CD4-positive, alpha-beta T cell (primary cell): ENCODE data around the gene KCNA2. TPM values are rescaled to one million over a fixed set of nuclear protein-coding genes. Genes with fewer than 3 reads are reported as not detected.

Source experiments
- ATAC-seq: fragments of 200-7000 bp; cut with Tn5 transposase; one replicate; pipeline ENCODE4 v1.10.0; 2022; ENCODE audit warnings: mild to moderate bottlenecking; ENCODE audit not compliant: poor library complexity
- CTCF ChIA-PET: fragments of 350-600 bp; sonication (Branson Sonifier 250); formaldehyde crosslinking; loops from one replicate; lab custom pipeline; 2021; ENCODE audit warnings: antibody characterized with exemption, inconsistent platforms; lab: Charles Lee
- POLR2A ChIA-PET: fragments of 350-600 bp; sonication (Branson Sonifier 250); formaldehyde crosslinking; loops from one replicate; lab custom pipeline; 2021; ENCODE audit warnings: antibody characterized with exemption, inconsistent platforms; lab: Charles Lee
- DNase-seq, 14 experiments: peaks; one replicate each; pipeline ENCODE4 v3.0.0-alpha.2; 2013 to 2020; ENCODE audit warnings: mixed read lengths in 2 of 14
- H3K27ac ChIP-seq, 2 donors: one replicate each; pipeline versions ENCODE4 v1.5.1 to v1.7.0; 2013; ENCODE audit warnings: low read length in 2 of 2, low read depth in 1 of 2, mild to moderate bottlenecking in 1 of 2
- H3K27me3 ChIP-seq, 2 experiments: 1 replicate in 1 of 2; 2 replicates in 1 of 2; pipeline versions ENCODE4 v1.6.1 to v1.7.0; 2013; ENCODE audit warnings: low read length in 2 of 2, control low read depth in 1 of 2, mild to moderate bottlenecking in 1 of 2, moderate library complexity in 1 of 2; ENCODE audit not compliant: insufficient read depth in 2 of 2, control insufficient read depth in 1 of 2
- H3K36me3 ChIP-seq: one replicate; pipeline ENCODE4 v1.6.1; 2013; ENCODE audit warnings: low read length, control low read depth; ENCODE audit not compliant: insufficient read depth
- H3K4me1 ChIP-seq: one replicate; pipeline ENCODE4 v1.6.1; 2013; ENCODE audit warnings: low read length, control low read depth; ENCODE audit not compliant: insufficient read depth
- H3K4me3 ChIP-seq: one replicate; pipeline ENCODE4 v1.5.1; 2013; ENCODE audit warnings: mild to moderate bottlenecking, low read length, moderate library complexity
- H3K9me3 ChIP-seq, 2 experiments: 1 replicate in 1 of 2; 2 replicates in 1 of 2; pipeline versions ENCODE4 v1.6.1 to v1.7.0; 2013; ENCODE audit warnings: low read length in 2 of 2, mild to moderate bottlenecking in 2 of 2, control low read depth in 1 of 2, moderate library complexity in 1 of 2; ENCODE audit not compliant: control insufficient read depth in 1 of 2, insufficient read depth in 1 of 2
- H3K27ac Mint-ChIP-seq: one replicate; pipeline ENCODE4 v1.8.0; 2020; ENCODE audit warnings: mixed read lengths
- H3K27me3 Mint-ChIP-seq: one replicate; pipeline ENCODE4 v1.8.0; 2021; ENCODE audit warnings: mixed read lengths
- H3K36me3 Mint-ChIP-seq: one replicate; pipeline ENCODE4 v1.8.0; 2021; ENCODE audit warnings: low read depth, mixed read lengths
- H3K4me1 Mint-ChIP-seq: one replicate; pipeline ENCODE4 v1.8.0; 2021; ENCODE audit warnings: low read depth, mixed read lengths
- H3K4me3 Mint-ChIP-seq: one replicate; pipeline ENCODE4 v1.8.0; 2020; ENCODE audit warnings: mild to moderate bottlenecking, mixed read lengths
- H3K9me3 Mint-ChIP-seq: one replicate; pipeline ENCODE4 v1.8.0; 2020; ENCODE audit warnings: mixed read lengths
- intact Hi-C, 2 experiments: fragments of 100-400 bp; cut with DNase I in 1 of 2; cut with micrococcal nuclease in 1 of 2; formaldehyde crosslinking; loops; one replicate each; pipeline versions ENCODE4 v1.15.1 to v1.9.0; 2023 to 2025; cut with DNase I, micrococcal nuclease
- total RNA-seq, 174 experiments: library from RNA in 2 of 174; stranded (reverse) in 2 of 174; gene quantifications; one replicate each; pipeline ENCODE4 v1.2.3 and lab custom pipeline; 2021 to 2026
- TF ChIP-seq, protein P1 (sequence below): fragments of 200-600 bp; IDR thresholded peaks from one replicate; pipeline ENCODE4 v1.8.0; 2022; ENCODE audit warnings: antibody characterized with exemption, mild to moderate bottlenecking

Gene KCNA2
- total RNA-seq, 2 experiments from 2014 or later: 0.78 to 0.88 TPM

- POLR2A ChIA-PET: no interaction called here
- Histone ChIP-seq H3K4me1 (no peaks in the 10 kb centered on the region), H3K27ac (no peak overlapping the region), H3K9me3 (peaks cover 0 to 2% of the 10 kb centered on the region in 2 experiments), H3K4me3 (no peak overlapping the region), H3K36me3 (no peaks in the 10 kb centered on the region), H3K27me3 (peaks cover 0 to 14% of the 10 kb centered on the region in 2 experiments)
- Mint-ChIP-seq H3K27ac (no peak overlapping the region), H3K36me3 (no peaks in the 10 kb centered on the region), H3K27me3 (peaks cover 24% of the 10 kb centered on the region), H3K9me3 (no peaks in the 10 kb centered on the region), H3K4me3 (no peak overlapping the region), H3K4me1 (no peaks in the 10 kb centered on the region)
- CTCF ChIA-PET: no interaction called here
- intact Hi-C loops: no loop called here
- ATAC-seq (no peak), DNase-seq (no peak)
- TF ChIP-seq, protein P1, sequence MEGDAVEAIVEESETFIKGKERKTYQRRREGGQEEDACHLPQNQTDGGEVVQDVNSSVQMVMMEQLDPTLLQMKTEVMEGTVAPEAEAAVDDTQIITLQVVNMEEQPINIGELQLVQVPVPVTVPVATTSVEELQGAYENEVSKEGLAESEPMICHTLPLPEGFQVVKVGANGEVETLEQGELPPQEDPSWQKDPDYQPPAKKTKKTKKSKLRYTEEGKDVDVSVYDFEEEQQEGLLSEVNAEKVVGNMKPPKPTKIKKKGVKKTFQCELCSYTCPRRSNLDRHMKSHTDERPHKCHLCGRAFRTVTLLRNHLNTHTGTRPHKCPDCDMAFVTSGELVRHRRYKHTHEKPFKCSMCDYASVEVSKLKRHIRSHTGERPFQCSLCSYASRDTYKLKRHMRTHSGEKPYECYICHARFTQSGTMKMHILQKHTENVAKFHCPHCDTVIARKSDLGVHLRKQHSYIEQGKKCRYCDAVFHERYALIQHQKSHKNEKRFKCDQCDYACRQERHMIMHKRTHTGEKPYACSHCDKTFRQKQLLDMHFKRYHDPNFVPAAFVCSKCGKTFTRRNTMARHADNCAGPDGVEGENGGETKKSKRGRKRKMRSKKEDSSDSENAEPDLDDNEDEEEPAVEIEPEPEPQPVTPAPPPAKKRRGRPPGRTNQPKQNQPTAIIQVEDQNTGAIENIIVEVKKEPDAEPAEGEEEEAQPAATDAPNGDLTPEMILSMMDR: no peak
Measured at GRCh38 chr1:110585481-110585880, 20.7 kb downstream of the KCNA2 start.

- ATAC-seq: no peak
- H3K4me1 ChIP-seq: no peaks in the 10 kb centered on the region
- H3K9me3 Mint-ChIP-seq: no peaks in the 10 kb centered on the region
- TF ChIP-seq, protein P1: no peak
- H3K36me3 ChIP-seq: no peaks in the 10 kb centered on the region
- H3K4me1 Mint-ChIP-seq: no peaks in the 10 kb centered on the region
- H3K4me3 ChIP-seq: no peak overlapping the region
- no peaks in the 10 kb centered on the region for H3K36me3 Mint-ChIP-seq
- peaks cover 0 to 9% of the 10 kb centered on the region in 2 experiments for H3K9me3 ChIP-seq
- ChIA-PET CTCF (no interaction called here), POLR2A (no interaction called here)
- no peak for DNase-seq
- H3K27me3 Mint-ChIP-seq: peaks cover 27% of the 10 kb centered on the region
- no peak overlapping the region for H3K27ac ChIP-seq
- peaks cover 10 to 19% of the 10 kb centered on the region in 2 experiments for H3K27me3 ChIP-seq
- intact Hi-C loops: no loop called here
- H3K4me3 Mint-ChIP-seq: no peak overlapping the region
- H3K27ac Mint-ChIP-seq: no peak overlapping the region
Measured at GRCh38 chr1:110584045-110584444, 22.1 kb downstream of the KCNA2 start.

DNA sequence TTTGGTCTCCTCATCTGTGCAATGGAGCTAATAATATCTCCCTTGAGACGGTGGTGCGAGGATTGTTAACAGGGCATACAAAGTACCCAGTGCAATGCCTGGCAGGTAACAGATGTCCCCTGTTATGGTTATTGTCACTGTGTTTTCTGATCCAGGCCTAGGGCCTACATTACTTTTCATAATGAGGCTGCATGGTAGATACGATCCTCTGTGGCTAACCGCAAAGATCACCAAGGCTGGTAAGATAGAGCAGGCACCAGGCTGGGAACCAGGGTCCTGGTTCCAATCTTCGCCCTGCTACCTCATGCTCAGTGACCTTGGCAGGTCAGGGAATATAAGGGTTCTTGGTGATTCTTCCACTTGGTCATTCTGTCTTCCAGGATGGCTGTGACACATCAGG is 22.7 kb downstream of the KCNA2 start:
- Histone ChIP-seq H3K36me3 (no peaks in the 10 kb centered on the region), H3K27ac (no peak overlapping the region), H3K27me3 (peaks cover 12 to 19% of the 10 kb centered on the region in 2 experiments), H3K9me3 (peaks cover 0 to 9% of the 10 kb centered on the region in 2 experiments), H3K4me3 (no peak overlapping the region), H3K4me1 (no peaks in the 10 kb centered on the region)
- Mint-ChIP-seq H3K9me3 (no peaks in the 10 kb centered on the region), H3K4me1 (no peaks in the 10 kb centered on the region), H3K4me3 (no peak overlapping the region), H3K27me3 (peaks cover 26% of the 10 kb centered on the region), H3K27ac (no peak overlapping the region), H3K36me3 (no peaks in the 10 kb centered on the region)
- intact Hi-C loops: no loop called here
- ATAC-seq: no peak
- POLR2A ChIA-PET: no interaction called here
- DNase-seq: no peak
- CTCF ChIA-PET: no interaction called here
- TF ChIP-seq, protein P1: no peak
